ENCODE results near the gene ATG10. TPM values are rescaled to one million over a fixed set of nuclear protein-coding genes. Genes with fewer than 3 reads are reported as not detected.
A peak's percentile ranks its signal among the peaks of the same experiment; 100 is the strongest.
"Not testable (repeated sequence)": the region's sequence is repeated elsewhere in the genome, so short reads cannot be mapped to it uniquely, and the experiment has no call there.

ATG10 gene
- total RNA-seq, 1 donor from 2014 or later: 6.4 TPM

- Histone ChIP-seq H3K27me3 (ENCODE audit: control insufficient read depth, insufficient read depth, low read length) (no peaks in the 10 kb centered on the region), H3K36me3 (ENCODE audit: control insufficient read depth, insufficient read depth, low read length) (no peaks in the 10 kb centered on the region), H3K4me3 (ENCODE audit: low read depth, low read length) (no peak overlapping the region)
- no peak for TF ChIP-seq CTCF (IDR thresholded peaks at IDR 0.05; ENCODE audit: insufficient read depth, low read length, poor library complexity, severe bottlenecking)
- no peak for DNase-seq (ENCODE audit: low read depth)
Measured at GRCh38 chr5:81986126-81986525, 14.3 kb downstream of the ATG10 start.

- DNase-seq (ENCODE audit: low read depth): no peak
- H3K4me3 ChIP-seq (ENCODE audit: low read depth, low read length): no peak overlapping the region
- TF ChIP-seq CTCF (IDR thresholded peaks at IDR 0.05; ENCODE audit: insufficient read depth, low read length, poor library complexity, severe bottlenecking): no peak
- no peaks in the 10 kb centered on the region for H3K27me3 ChIP-seq (ENCODE audit: control insufficient read depth, insufficient read depth, low read length)
- no peaks in the 10 kb centered on the region for H3K36me3 ChIP-seq (ENCODE audit: control insufficient read depth, insufficient read depth, low read length)
Measured at GRCh38 chr5:81989204-81989603, 17.4 kb downstream of the ATG10 start.

- no peaks in the 10 kb centered on the region for H3K36me3 ChIP-seq (ENCODE audit: control insufficient read depth, insufficient read depth, low read length)
- TF ChIP-seq CTCF (IDR thresholded peaks at IDR 0.05; ENCODE audit: insufficient read depth, low read length, poor library complexity, severe bottlenecking): no peak
- no peak for DNase-seq (ENCODE audit: low read depth)
- H3K27me3 ChIP-seq (ENCODE audit: control insufficient read depth, insufficient read depth, low read length): no peaks in the 10 kb centered on the region
- no peak overlapping the region for H3K4me3 ChIP-seq (ENCODE audit: low read depth, low read length)
Measured at GRCh38 chr5:81994679-81995078, 22.9 kb downstream of the ATG10 start.

- DNase-seq (ENCODE audit: low read depth): no peak
- Histone ChIP-seq H3K4me3 (ENCODE audit: low read depth, low read length) (no peak overlapping the region), H3K36me3 (ENCODE audit: control insufficient read depth, insufficient read depth, low read length) (no peaks in the 10 kb centered on the region), H3K27me3 (ENCODE audit: control insufficient read depth, insufficient read depth, low read length) (no peaks in the 10 kb centered on the region)
- TF ChIP-seq CTCF (IDR thresholded peaks at IDR 0.05; ENCODE audit: insufficient read depth, low read length, poor library complexity, severe bottlenecking): no peak
Measured at GRCh38 chr5:81995407-81995806, 23.6 kb downstream of the ATG10 start.

GRCh38 chr5:82004511-82004910 lies 32.7 kb downstream of the ATG10 start:
- no peaks in the 10 kb centered on the region for H3K27me3 ChIP-seq (ENCODE audit: control insufficient read depth, insufficient read depth, low read length)
- no peak for TF ChIP-seq CTCF (IDR thresholded peaks at IDR 0.05; ENCODE audit: insufficient read depth, low read length, poor library complexity, severe bottlenecking)
- peak; percentile 7 for DNase-seq (ENCODE audit: low read depth)
- no peaks in the 10 kb centered on the region for H3K36me3 ChIP-seq (ENCODE audit: control insufficient read depth, insufficient read depth, low read length)
- no peak overlapping the region for H3K4me3 ChIP-seq (ENCODE audit: low read depth, low read length)

GRCh38 chr5:82009869-82010268 lies 38.0 kb downstream of the ATG10 start:
- not testable (repeated sequence) for H3K36me3 ChIP-seq (ENCODE audit: control insufficient read depth, insufficient read depth, low read length); H3K4me3 ChIP-seq (ENCODE audit: low read depth, low read length); DNase-seq (ENCODE audit: low read depth); H3K27me3 ChIP-seq (ENCODE audit: control insufficient read depth, insufficient read depth, low read length)
